KMS-11 (cell line): Measurements from ENCODE around the gene ZBTB7B.

ENCODE experiments used
- H2AFZ ChIP-seq: fragments of 200-600 bp; sonication (generic); 2 replicates; pipeline ENCODE4 v1.6.1; 2016; ENCODE audit warnings: antibody characterized with exemption, mixed run types, low read depth
- H3K27ac ChIP-seq: fragments of 200-600 bp; sonication (generic); 2 replicates; pipeline ENCODE4 v1.6.1; 2016; ENCODE audit warnings: mild to moderate bottlenecking, mixed run types
- H3K27me3 ChIP-seq: fragments of 200-600 bp; sonication (generic); 2 replicates; pipeline ENCODE4 v1.6.1; 2017; ENCODE audit warnings: mild to moderate bottlenecking, low read depth, mixed run types, moderate library complexity; ENCODE audit not compliant: insufficient read depth
- H3K36me3 ChIP-seq: fragments of 200-600 bp; sonication (generic); 2 replicates; pipeline ENCODE4 v1.6.1; 2017; ENCODE audit warnings: mild to moderate bottlenecking, mixed run types; ENCODE audit not compliant: insufficient read depth
- H3K4me1 ChIP-seq: fragments of 200-600 bp; sonication (generic); 2 replicates; pipeline ENCODE4 v1.6.1; 2016; ENCODE audit warnings: mild to moderate bottlenecking, low read depth, mixed run types; ENCODE audit not compliant: poor library complexity, severe bottlenecking
- H3K4me2 ChIP-seq: fragments of 200-600 bp; sonication (generic); 2 replicates; pipeline ENCODE4 v1.7.0; 2016; ENCODE audit warnings: mild to moderate bottlenecking, mixed run types
- H3K4me3 ChIP-seq: fragments of 200-600 bp; sonication (generic); IDR thresholded peaks from 2 replicates; pipeline ENCODE4 v1.6.1; 2017; ENCODE audit warnings: low read depth, low read length, mixed read lengths; ENCODE audit not compliant: insufficient read depth
- H3K79me2 ChIP-seq: fragments of 200-600 bp; sonication (generic); 2 replicates; pipeline ENCODE4 v1.6.1; 2016; ENCODE audit warnings: low read depth, mixed run types; ENCODE audit not compliant: insufficient read depth
- H3K9ac ChIP-seq: fragments of 200-600 bp; sonication (generic); 2 replicates; pipeline ENCODE4 v1.6.1; 2016; ENCODE audit warnings: mild to moderate bottlenecking, mixed run types
- H4K20me1 ChIP-seq: fragments of 200-600 bp; sonication (generic); 2 replicates; pipeline ENCODE4 v1.6.1; 2016; ENCODE audit warnings: mild to moderate bottlenecking, mixed run types; ENCODE audit not compliant: insufficient read depth
- TF ChIP-seq, protein P1 (sequence below): fragments of 200-600 bp; sonication (generic); conservative IDR thresholded peaks from 2 replicates; pipeline ENCODE4 v1.6.1; 2017; ENCODE audit warnings: low read depth, mild to moderate bottlenecking, antibody characterized with exemption, low read length, moderate library complexity, mixed read lengths

Gene ZBTB7B

DNA sequence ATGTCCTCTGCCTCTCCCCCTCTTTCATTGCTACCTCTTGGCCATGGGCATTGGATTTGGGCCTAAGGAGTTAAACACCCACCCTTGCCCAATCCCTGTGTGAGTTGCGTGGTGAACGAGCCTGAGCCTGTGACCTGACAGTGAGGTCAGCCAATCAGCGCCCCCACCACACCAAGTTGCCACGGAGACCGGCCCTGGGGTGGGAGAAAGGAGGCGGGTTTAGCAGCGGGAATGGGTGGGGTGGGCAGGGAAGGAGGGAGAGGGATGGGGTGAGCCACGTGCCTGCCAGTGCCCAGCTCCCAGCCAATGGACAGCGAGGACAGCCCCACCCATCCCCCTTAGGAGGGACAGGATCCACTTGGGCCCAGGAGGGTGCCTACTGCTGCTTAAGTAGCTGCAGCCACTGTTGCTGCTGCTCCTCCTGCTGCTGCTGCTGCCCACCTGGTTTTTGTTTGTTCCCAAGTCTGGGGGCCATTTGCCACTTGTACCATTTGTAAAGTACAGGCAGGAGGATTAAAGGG, 9.5 kb downstream of the ZBTB7B start:
- H2AFZ ChIP-seq: no peak overlapping the region
- H3K9ac ChIP-seq: no peak overlapping the region
- H3K36me3 ChIP-seq: peaks cover 7% of the 10 kb centered on the region; the same call in 1 of the 2 replicates
- no peak overlapping the region for H3K4me3 ChIP-seq
- H4K20me1 ChIP-seq: no peaks in the 10 kb centered on the region
- H3K27me3 ChIP-seq: no peaks in the 10 kb centered on the region
- TF ChIP-seq, protein P1, sequence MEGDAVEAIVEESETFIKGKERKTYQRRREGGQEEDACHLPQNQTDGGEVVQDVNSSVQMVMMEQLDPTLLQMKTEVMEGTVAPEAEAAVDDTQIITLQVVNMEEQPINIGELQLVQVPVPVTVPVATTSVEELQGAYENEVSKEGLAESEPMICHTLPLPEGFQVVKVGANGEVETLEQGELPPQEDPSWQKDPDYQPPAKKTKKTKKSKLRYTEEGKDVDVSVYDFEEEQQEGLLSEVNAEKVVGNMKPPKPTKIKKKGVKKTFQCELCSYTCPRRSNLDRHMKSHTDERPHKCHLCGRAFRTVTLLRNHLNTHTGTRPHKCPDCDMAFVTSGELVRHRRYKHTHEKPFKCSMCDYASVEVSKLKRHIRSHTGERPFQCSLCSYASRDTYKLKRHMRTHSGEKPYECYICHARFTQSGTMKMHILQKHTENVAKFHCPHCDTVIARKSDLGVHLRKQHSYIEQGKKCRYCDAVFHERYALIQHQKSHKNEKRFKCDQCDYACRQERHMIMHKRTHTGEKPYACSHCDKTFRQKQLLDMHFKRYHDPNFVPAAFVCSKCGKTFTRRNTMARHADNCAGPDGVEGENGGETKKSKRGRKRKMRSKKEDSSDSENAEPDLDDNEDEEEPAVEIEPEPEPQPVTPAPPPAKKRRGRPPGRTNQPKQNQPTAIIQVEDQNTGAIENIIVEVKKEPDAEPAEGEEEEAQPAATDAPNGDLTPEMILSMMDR: no peak
- H3K79me2 ChIP-seq: peaks cover 15% of the 10 kb centered on the region; the same call in 1 of the 2 replicates
- H3K27ac ChIP-seq: no peak overlapping the region; the same call in 1 of the 2 replicates
- H3K4me2 ChIP-seq: no peak overlapping the region
- peaks cover 17% of the 10 kb centered on the region for H3K4me1 ChIP-seq

DNA sequence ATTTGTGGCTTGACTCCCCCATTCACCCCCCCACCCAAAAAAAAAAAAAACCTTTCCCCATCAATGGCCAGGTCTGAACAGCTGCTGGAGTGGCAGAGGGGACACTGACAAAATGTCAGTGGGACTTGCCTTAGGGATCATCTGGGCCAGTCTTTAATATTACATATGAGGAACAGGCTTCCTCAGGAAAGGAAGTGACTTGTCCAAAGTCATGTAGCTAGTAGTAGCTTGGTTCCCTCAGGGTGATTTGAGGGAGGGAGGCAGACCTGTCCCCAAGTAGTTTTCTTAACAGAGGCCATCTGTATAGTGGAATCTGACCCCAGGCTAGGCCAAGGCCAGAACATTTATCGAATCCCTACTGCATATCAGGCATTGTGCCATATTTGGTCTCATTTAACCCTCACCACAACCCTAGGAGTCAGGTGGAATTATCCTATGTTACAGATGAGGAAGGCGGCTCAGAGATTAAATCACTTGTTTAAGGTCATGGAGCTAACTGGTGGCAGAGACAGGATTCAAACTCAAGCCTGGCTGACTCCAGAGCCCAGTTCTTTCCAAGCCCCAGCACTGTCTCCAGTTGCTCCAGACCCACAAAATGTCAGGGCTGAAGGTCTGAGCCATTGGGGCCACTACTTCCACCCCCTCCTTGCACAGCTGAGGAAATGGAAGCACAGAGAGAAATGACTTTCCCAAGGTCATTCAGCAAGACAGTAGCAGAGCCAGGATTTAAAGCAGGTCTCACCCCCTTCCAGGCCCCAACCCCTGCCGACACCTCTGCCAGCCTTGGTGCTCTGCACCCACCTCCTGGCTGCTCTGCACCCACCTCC, 10.4 kb downstream of the ZBTB7B start:
- no peak overlapping the region for H3K9ac ChIP-seq

DNA sequence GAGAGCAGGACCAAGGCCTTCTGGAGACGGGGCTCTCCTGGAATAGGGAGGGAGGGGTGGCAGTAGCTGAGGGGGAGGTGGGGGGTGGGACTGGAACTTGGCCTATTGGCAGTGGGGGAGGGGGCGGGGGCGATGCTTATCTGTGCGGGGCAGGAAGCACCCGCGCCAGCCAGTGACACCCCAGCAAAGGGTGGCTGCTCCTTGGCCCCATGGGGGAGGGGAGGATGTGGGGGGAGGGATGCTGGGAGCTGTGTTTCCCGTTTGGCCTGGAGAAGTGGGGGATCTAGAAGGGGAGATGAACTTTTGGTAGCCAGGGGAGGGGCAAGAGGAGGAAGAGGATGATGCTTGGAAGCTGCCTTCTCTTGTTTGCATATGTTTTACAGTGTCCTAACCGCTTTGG, 11.0 kb downstream of the ZBTB7B start:
- Histone ChIP-seq H3K4me2 (no peak overlapping the region), H3K36me3 (peaks cover 7% of the 10 kb centered on the region; the same call in 1 of the 2 replicates), H3K4me1 (peaks cover 28% of the 10 kb centered on the region), H3K4me3 (no peak overlapping the region), H3K27ac (no peak overlapping the region; the same call in 1 of the 2 replicates), H4K20me1 (no peaks in the 10 kb centered on the region), H3K27me3 (no peaks in the 10 kb centered on the region), H3K79me2 (peaks cover 6% of the 10 kb centered on the region; the same call in 1 of the 2 replicates), H2AFZ (no peak overlapping the region), H3K9ac (no peak overlapping the region)
- TF ChIP-seq, protein P1: no peak

More for the DNA sequence above, 10.4 kb downstream of the ZBTB7B start:
- H3K27me3 ChIP-seq: no peaks in the 10 kb centered on the region
- H3K27ac ChIP-seq: peak overlapping the region; percentile 11; the same call in 1 of the 2 replicates
- no peak overlapping the region for H3K4me2 ChIP-seq
- peaks cover 23% of the 10 kb centered on the region for H3K4me1 ChIP-seq
- peaks cover 6% of the 10 kb centered on the region; the same call in 1 of the 2 replicates for H3K79me2 ChIP-seq
- TF ChIP-seq, protein P1: no peak
- peaks cover 7% of the 10 kb centered on the region; the same call in 1 of the 2 replicates for H3K36me3 ChIP-seq
- no peak overlapping the region for H2AFZ ChIP-seq
- no peaks in the 10 kb centered on the region for H4K20me1 ChIP-seq
- H3K4me3 ChIP-seq: no peak overlapping the region

DNA sequence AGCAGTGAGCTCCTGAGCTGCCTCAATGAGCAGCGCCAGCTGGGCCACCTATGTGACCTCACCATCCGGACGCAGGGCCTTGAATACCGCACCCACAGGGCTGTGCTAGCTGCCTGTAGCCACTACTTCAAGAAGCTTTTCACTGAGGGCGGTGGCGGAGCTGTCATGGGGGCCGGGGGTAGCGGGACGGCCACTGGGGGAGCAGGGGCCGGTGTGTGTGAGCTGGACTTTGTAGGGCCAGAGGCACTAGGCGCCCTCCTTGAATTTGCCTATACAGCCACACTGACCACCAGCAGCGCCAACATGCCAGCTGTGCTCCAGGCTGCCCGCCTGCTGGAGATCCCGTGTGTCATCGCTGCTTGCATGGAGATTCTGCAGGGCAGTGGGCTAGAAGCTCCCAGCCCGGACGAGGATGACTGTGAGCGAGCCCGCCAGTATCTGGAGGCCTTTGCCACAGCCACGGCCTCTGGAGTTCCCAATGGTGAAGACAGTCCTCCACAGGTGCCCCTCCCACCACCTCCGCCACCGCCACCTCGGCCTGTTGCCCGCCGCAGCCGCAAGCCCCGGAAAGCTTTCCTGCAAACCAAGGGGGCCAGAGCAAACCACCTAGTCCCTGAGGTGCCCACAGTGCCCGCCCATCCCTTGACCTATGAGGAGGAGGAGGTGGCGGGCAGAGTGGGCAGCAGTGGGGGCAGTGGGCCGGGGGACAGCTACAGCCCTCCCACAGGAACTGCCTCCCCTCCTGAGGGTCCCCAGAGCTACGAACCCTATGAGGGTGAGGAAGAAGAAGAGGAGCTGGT, 12.3 kb downstream of the ZBTB7B start:
- Histone ChIP-seq H3K36me3 (peaks cover 7% of the 10 kb centered on the region; the same call in 1 of the 2 replicates), H3K4me3 (no peak overlapping the region), H2AFZ (no peak overlapping the region), H3K4me1 (peaks cover 32% of the 10 kb centered on the region), H3K27ac (no peak overlapping the region; the same call in 1 of the 2 replicates), H3K79me2 (no peaks in the 10 kb centered on the region; the same call in 1 of the 2 replicates), H3K9ac (no peak overlapping the region), H3K27me3 (no peaks in the 10 kb centered on the region), H4K20me1 (no peaks in the 10 kb centered on the region), H3K4me2 (no peak overlapping the region)
- TF ChIP-seq, protein P1: no peak
